ENCODE measurements around the gene FOXD1.
"Not testable (repeated sequence)": the region's sequence is repeated elsewhere in the genome, so short reads cannot be mapped to it uniquely, and the experiment has no call there.

FOXD1 gene

GRCh38 chr5:73417303-73418034 lies 31.1 kb downstream of the FOXD1 start:
- no peak for DNase-seq (ENCODE audit: low read depth in 2 of 2)

GRCh38 chr5:73415617-73416016 lies 33.0 kb downstream of the FOXD1 start:
- DNase-seq (ENCODE audit: low read depth in 2 of 2), result no peak

- no peak for DNase-seq (ENCODE audit: low read depth in 2 of 2)
These were observed 33.4 kb downstream of the FOXD1 start for GRCh38 chr5:73415171-73415570.

GRCh38 chr5:73412597-73412988 lies 36.0 kb downstream of the FOXD1 start:
- no peak for DNase-seq (ENCODE audit: low read depth in 2 of 2)

DNA sequence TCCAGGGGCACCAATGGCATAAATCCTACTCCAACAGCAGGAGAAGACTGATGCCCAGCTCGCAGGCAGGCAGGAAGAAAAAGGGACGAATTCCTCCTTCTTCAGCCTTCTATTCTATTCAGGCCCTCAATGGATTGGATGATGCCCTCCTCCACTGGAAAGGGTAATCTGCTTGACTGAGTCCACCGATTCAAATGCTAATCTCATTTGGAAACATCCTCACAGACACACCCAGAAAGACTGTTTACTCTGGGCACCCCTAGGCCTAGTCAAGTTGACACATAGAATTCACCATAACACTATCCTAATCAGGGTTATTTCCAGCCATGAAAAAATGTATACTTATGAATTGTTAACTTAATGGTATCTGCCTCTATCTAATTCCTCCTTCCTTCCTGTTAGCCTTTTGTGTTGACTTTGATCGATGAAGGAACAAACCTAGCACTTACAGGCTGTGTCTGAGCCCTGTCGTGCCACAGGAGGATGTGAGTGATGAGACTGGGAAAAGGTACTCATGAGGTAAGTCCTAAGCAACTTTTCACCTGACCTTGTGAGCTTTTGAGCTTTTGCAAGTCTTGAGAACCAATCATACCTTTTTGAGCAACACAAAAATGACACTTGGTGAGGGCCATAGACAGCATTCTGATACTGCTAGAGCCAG lies 36.5 kb downstream of the FOXD1 start:
- no peak for DNase-seq (ENCODE audit: low read depth in 2 of 2)

DNA sequence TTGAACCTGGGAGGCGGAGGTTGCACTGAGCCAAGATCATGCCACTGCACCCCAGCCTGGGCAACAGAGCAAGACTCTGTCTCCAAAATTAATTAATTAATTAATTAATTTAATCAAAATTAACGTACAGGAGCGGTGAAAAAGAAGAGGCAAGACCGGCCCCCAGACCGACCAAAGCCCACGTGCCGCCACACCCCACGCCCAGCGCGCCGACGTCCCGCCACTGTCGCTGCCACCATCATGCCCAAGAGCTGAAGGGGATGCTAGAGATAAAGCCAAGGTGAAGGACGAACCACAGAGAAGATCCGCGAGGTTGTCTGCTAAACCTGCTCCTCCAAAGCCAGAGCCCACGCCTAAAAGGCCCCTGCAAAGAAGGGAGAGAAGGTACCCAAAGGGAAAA lies 38.6 kb downstream of the FOXD1 start:
- DNase-seq (ENCODE audit: low read depth in 2 of 2), result not testable (repeated sequence)

DNA sequence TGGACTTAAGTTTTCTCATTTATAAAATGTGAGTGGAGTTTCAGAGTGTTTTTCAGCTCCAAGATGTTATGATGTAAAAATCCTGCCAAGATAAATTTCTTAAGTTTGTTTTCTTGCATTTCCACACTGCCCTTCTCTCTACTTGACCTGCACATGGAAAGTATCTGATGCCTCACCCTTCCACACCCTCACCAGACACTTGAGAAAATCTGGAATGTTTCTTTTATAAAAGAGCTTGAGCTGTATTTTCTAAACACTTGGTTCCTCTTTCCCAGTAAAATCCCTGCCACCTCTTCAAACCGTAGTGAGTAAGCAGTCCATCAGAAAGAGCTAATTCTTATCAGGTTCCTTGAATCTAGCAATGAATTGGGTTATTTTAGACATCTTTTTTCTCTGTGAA lies 42.9 kb downstream of the FOXD1 start:
- no peak for DNase-seq (ENCODE audit: low read depth in 2 of 2)

DNA sequence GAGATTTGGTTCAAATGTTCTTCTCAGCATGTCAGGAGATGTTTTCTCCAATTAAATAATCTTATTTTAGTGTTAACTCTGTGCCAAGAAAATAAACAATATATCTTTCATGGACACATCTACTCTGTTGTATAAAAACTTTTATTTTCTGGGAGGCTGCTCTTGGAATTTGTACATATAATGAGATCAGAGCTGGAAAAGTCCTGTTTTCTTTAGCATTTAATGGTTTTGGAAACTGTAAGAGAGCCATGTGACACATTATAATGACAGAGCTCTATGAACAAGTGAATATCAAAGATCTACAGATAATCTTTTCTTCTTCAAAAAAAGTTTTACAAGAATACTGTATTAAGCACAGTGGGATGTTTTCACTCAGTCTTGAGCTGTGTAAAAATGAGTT lies 48.8 kb downstream of the FOXD1 start:
- no peak for DNase-seq (ENCODE audit: low read depth in 2 of 2)

Measured in stimulated activated CD8-positive, alpha-beta memory T cell treated with anti-CD3 and anti-CD28 coated beads, Interleukin-7, amount 100 ng/mL, for 4 hours (primary cell).